GM13976 (cell line): Measurements from ENCODE around the gene SP1.
"Not testable (repeated sequence)": the region's sequence is repeated elsewhere in the genome, so short reads cannot be mapped to it uniquely, and the experiment has no call there.

Experiments used
- DNase-seq: peaks from one replicate; pipeline ENCODE4 v3.0.0; 2012; ENCODE audit warnings: low spot score
- in situ Hi-C: fragments of 300-500 bp; cut with MboI; formaldehyde crosslinking; loops from one replicate; pipeline ENCODE4 v1.12.0; 2022; ENCODE audit warnings: low sequenced_read_pairs, mixed read lengths, inconsistent platforms; ENCODE audit not compliant: unreplicated experiment
- TF ChIP-seq, protein P1 (sequence below): IDR thresholded peaks from 2 replicates; pipeline ENCODE4 v1.5.1; 2012; ENCODE audit warnings: borderline replicate concordance, mild to moderate bottlenecking; ENCODE audit not compliant: insufficient read depth; ENCODE audit errors: extremely low read depth, missing control alignments, control extremely low read depth

The SP1 gene

DNA sequence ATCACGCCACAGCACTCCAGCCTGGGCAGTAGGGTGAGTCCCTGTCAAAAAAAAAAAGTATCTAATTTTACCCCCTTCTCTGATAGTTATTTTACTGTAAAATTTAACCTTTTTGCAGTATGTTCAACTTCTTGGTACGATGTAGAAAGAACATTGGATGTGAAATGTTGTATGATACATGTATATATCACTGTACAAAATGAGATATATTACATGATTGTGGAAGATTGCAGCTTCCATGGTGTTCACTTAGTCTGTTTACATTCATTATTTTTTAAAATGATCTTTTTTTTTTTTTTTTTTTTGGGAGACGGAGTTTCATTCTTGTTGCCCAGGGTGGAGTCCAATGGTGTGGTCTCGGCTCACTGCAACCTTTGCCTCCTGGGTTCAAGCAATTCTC, 9.0 kb downstream of the SP1 start:
- TF ChIP-seq, protein P1, sequence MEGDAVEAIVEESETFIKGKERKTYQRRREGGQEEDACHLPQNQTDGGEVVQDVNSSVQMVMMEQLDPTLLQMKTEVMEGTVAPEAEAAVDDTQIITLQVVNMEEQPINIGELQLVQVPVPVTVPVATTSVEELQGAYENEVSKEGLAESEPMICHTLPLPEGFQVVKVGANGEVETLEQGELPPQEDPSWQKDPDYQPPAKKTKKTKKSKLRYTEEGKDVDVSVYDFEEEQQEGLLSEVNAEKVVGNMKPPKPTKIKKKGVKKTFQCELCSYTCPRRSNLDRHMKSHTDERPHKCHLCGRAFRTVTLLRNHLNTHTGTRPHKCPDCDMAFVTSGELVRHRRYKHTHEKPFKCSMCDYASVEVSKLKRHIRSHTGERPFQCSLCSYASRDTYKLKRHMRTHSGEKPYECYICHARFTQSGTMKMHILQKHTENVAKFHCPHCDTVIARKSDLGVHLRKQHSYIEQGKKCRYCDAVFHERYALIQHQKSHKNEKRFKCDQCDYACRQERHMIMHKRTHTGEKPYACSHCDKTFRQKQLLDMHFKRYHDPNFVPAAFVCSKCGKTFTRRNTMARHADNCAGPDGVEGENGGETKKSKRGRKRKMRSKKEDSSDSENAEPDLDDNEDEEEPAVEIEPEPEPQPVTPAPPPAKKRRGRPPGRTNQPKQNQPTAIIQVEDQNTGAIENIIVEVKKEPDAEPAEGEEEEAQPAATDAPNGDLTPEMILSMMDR = no peak
- in situ Hi-C loops = no loop called here
- DNase-seq = no peak

DNA sequence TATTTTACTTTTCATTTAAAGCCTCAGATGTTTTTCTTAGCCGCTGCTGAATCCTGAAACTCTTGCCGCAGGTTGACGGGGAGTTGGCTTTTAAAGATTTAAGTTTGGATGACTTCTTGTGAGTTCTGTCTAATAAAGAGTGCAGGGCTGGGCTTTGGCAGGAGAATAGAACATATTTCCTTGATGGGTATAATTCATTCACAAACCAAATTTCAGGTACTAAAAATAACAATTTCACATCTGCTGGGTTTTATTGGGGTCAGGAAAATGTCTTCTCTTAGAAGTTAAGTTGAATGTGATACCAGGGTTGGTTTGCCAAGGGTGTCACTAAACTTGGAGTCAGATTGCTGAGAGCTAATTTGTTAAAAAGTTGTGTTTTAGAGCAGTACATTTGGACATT, 9.7 kb downstream of the SP1 start:
- in situ Hi-C loops = no loop called here
- DNase-seq = no peak
- TF ChIP-seq, protein P1 = no peak

DNA sequence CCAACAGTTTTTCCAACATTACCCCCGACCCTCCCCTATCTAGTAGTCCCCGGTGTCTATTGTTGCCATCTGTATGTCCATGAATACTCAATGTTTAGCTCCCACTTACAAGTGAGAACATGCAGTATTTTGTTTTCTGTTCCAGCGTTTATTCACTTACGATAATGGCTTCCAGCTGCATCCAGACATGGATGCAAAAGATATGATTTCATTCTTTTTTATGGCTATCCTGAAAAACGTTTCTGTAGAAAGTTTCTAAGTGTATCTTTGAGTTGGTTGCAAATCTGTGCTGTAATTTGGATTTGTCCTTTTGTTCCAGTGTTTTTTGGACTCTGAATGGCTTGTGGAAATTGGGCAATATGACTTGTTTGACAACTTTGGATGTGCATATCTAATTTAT, 11.7 kb downstream of the SP1 start:
- DNase-seq = no peak
- TF ChIP-seq, protein P1 = no peak
- in situ Hi-C loops = no loop called here

DNA sequence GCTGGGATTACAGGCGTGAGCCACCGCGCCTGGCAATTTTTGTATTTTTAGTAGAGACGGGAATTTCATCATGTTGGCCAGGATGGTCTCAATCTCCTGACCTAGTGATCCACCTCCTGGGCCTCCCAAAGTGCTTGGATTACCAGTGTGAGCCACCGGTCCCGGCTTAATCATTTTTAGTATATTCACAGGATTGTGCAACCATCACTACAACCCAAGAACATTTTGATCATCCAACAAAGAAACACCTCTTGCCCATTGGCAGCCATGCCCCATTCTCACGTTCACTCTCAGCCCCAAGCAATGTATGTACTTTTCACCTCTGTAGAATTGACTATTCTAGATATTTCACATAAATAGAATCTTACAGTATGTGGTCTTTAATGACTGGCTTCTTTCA, 19.9 kb downstream of the SP1 start:
- TF ChIP-seq, protein P1 = no peak
- in situ Hi-C loops = no loop called here
- no peak for DNase-seq

DNA sequence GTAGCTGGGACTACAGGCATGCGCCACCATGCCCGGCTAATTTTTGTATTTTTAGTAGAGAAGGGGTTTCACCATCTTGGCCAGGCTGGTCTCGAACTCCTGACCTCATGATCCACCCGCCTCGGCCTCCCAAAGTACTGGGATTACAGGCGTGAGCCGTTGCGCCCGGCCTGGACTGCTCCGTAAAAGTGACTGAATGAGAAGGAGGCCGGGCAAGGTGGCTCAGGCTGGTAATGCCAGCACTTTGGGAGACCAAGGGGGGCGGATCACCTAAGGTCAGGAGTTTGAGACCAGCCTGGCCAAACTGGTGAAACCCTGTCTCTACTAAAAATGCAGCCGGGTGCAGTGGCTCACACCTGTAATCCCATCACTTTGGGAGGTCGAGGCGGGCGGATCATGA, 22.4 kb downstream of the SP1 start:
- in situ Hi-C loops, DNase-seq: not testable (repeated sequence)

DNA sequence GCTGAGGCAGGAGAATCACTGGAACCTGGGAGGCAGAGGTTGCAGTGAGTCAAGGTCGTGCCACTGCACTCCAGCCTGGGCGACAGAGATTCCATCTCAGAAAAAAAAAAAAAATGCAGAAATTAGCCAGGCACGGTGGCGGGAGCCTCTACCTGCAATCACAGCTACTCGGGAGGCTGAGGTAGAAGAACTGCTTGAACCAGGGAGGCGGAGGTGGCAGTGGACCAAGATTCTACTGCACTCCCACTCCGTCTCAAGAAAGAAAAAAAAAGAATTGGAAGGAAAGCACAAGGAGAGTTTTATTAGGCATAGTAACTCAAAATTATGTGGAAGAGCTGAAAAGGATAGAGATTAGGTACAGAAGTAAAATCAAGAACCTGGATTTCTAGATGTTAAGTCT, 22.9 kb downstream of the SP1 start:
- TF ChIP-seq, protein P1 = no peak
- no peak for DNase-seq
- in situ Hi-C loops = no loop called here

DNA sequence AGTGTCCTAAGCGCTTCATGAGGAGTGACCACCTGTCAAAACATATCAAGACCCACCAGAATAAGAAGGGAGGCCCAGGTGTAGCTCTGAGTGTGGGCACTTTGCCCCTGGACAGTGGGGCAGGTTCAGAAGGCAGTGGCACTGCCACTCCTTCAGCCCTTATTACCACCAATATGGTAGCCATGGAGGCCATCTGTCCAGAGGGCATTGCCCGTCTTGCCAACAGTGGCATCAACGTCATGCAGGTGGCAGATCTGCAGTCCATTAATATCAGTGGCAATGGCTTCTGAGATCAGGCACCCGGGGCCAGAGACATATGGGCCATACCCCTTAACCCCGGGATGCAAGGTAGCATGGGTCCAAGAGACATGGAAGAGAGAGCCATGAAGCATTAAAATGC, 31.0 kb downstream of the SP1 start:
- in situ Hi-C loops = no loop called here
- TF ChIP-seq, protein P1 = no peak
- DNase-seq = no peak
